Panc1 (cell line): ENCODE data around the gene WNT5B. TPM values are rescaled to one million over a fixed set of nuclear protein-coding genes. Genes with fewer than 3 reads are reported as not detected.
"Not testable (repeated sequence)": the region's sequence is repeated elsewhere in the genome, so short reads cannot be mapped to it uniquely, and the experiment has no call there.

ENCODE experiments used
- ATAC-seq: fragments of 200-7000 bp; cut with Tn5 transposase; 2 replicates; pipeline ENCODE4 v1.9.1; 2020; ENCODE audit warnings: mild to moderate bottlenecking, moderate library complexity
- BruUV-seq: library from RNA; stranded (reverse); fragments of 400-500 nt; replicated peaks from 2 replicates; lab custom pipeline; 2021; lab: Mats Ljungman, UMichigan
- CTCF ChIA-PET: fragments of 300-600 bp; sonication (Branson Sonifier 250); formaldehyde crosslinking; loops from one replicate; lab custom pipeline; 2022; ENCODE audit warnings: antibody characterized with exemption; lab: Charles Lee
- POLR2A ChIA-PET: fragments of 300-600 bp; sonication (Branson Sonifier 250); formaldehyde crosslinking; loops from one replicate; lab custom pipeline; 2022; ENCODE audit warnings: antibody characterized with exemption; lab: Charles Lee
- DNase-seq: peaks from one replicate; pipeline ENCODE4 v3.0.0-alpha.2; 2010; ENCODE audit warnings: low read depth, low spot score
- H3K27ac ChIP-seq: 2 replicates; pipeline ENCODE4 v1.5.1; 2011; ENCODE audit warnings: mild to moderate bottlenecking, low read length, inconsistent platforms
- H3K27me3 ChIP-seq: fragments of 200-500 bp; sonication (Bioruptor generic); 2 replicates; pipeline ENCODE4 v1.6.0; 2014; ENCODE audit warnings: low read length, inconsistent platforms; ENCODE audit not compliant: control insufficient read depth, insufficient read depth
- H3K36me3 ChIP-seq: fragments of 200-500 bp; sonication (Bioruptor generic); 2 replicates; pipeline ENCODE4 v1.5.1; 2014; ENCODE audit warnings: inconsistent platforms, mild to moderate bottlenecking, low read length, moderate library complexity; ENCODE audit not compliant: control insufficient read depth, insufficient read depth
- H3K4me1 ChIP-seq: 2 replicates; pipeline ENCODE4 v1.5.1; 2011; ENCODE audit warnings: inconsistent platforms, mild to moderate bottlenecking, low read length, moderate library complexity; ENCODE audit not compliant: control insufficient read depth, insufficient read depth
- H3K4me3 ChIP-seq, 2 experiments: 2 replicates each; pipeline ENCODE4 v1.5.1; 2011 to 2012; ENCODE audit warnings: low read depth in 2 of 2, low read length in 2 of 2, mild to moderate bottlenecking in 2 of 2, inconsistent platforms in 1 of 2, moderate library complexity in 1 of 2
- H3K9me3 ChIP-seq: fragments of 200-500 bp; sonication (Bioruptor generic); 2 replicates; pipeline ENCODE4 v1.5.1; 2014; ENCODE audit warnings: low read depth, mild to moderate bottlenecking, inconsistent platforms, low read length, moderate library complexity; ENCODE audit not compliant: control insufficient read depth, insufficient read depth
- CTCF ChIP-seq: fragments of 450-650 bp; IDR thresholded peaks from 2 replicates; pipeline ENCODE4 v1.5.1; 2017; ENCODE audit warnings: mild to moderate bottlenecking
- POLR2AphosphoS5 ChIP-seq: IDR thresholded peaks from 2 replicates; pipeline ENCODE4 v1.6.1; 2012; ENCODE audit warnings: mild to moderate bottlenecking, low read depth, low read length, moderate library complexity
- REST ChIP-seq, 2 experiments: IDR thresholded peaks; 2 replicates each; pipeline ENCODE4 v1.6.1; 2011 to 2012; ENCODE audit warnings: low read depth in 2 of 2, control low read depth in 1 of 2, low read length in 1 of 2, mild to moderate bottlenecking in 1 of 2, moderate library complexity in 1 of 2; ENCODE audit not compliant: insufficient read depth in 1 of 2
- SIN3A ChIP-seq: IDR thresholded peaks from 2 replicates; pipeline ENCODE4 v1.6.1; 2012; ENCODE audit warnings: low read depth, mild to moderate bottlenecking, low read length, moderate library complexity, borderline replicate concordance; ENCODE audit not compliant: insufficient read depth
- TCF7L2 ChIP-seq: IDR thresholded peaks from 2 replicates; pipeline ENCODE4 v1.6.1; 2011; ENCODE audit warnings: mild to moderate bottlenecking, low read depth, low read length, inconsistent platforms
- in situ Hi-C: cut with HindIII; loops from 2 replicates; pipeline ENCODE4 v1.10.0; 2016; ENCODE audit warnings: low sequenced_read_pairs, low pct_unique_long_range_greater_than_20kb
- intact Hi-C: fragments of 100-400 bp; cut with micrococcal nuclease; formaldehyde crosslinking; loops from one replicate; pipeline ENCODE4 v1.10.0; 2022; ENCODE audit not compliant: unreplicated experiment
- total RNA-seq: library from RNA; stranded (reverse); gene quantifications from one replicate; pipeline ENCODE4 v1.2.1, GENCODE V29; 2021; ENCODE audit not compliant: unreplicated experiment

The WNT5B gene
- total RNA-seq, 1 experiment from 2014 or later = 36.9 TPM

GRCh38 chr12:1598757-1599156, 30.3 kb upstream of the WNT5B start:
- Histone ChIP-seq H3K36me3 (no peaks in the 10 kb centered on the region), H3K27ac (no peak overlapping the region; the same call in 1 of the 2 replicates), H3K4me1 (peaks cover 32% of the 10 kb centered on the region), H3K9me3 (no peaks in the 10 kb centered on the region), H3K4me3 (no peak overlapping the region), H3K27me3 (no peaks in the 10 kb centered on the region)
- ChIA-PET CTCF (no interaction called here), POLR2A (no interaction called here)
- no peak for DNase-seq
- intact Hi-C loops = no loop called here
- no peak for TF ChIP-seq POLR2AphosphoS5
- no peak for TF ChIP-seq REST (IDR thresholded peaks at IDR 0.05; ENCODE audit: insufficient read depth in 1 of 2, low read depth in 2 of 2, low read length in 1 of 2)
- no peak for TF ChIP-seq CTCF
- no peak for TF ChIP-seq TCF7L2
- TF ChIP-seq SIN3A = no peak
- in situ Hi-C loops = no loop called here
- no peak for ATAC-seq
- BruUV-seq = no TSS peak

- ATAC-seq, in situ Hi-C loops, H3K27me3 ChIP-seq, intact Hi-C loops, H3K4me3 ChIP-seq, H3K36me3 ChIP-seq, DNase-seq, BruUV-seq, H3K9me3 ChIP-seq: not testable (repeated sequence)
- CTCF ChIA-PET = interaction anchor here (0.9 kb wide), 1 partner anchor 485 kb away, joined by 4 read pairs; no protein-coding TSS in a partner anchor
- Histone ChIP-seq H3K27ac (peak overlapping the region; percentile 94), H3K4me1 (peaks cover 33% of the 10 kb centered on the region)
- POLR2A ChIA-PET = interaction anchor here (0.7 to 2.0 kb wide), 2 partner anchors 10 to 285 kb away, joined by 7 read pairs; no protein-coding TSS in a partner anchor
Observed at GRCh38 chr12:1602706-1603105, 26.3 kb upstream of the WNT5B start.

- no peak overlapping the region for H3K4me3 ChIP-seq
- H3K27ac ChIP-seq = peak overlapping the region; percentile 94
- CTCF ChIA-PET = interaction anchor here (0.5 to 0.9 kb wide), 3 partner anchors 486 to 694 kb away, joined by 3 to 4 read pairs (median 3); no protein-coding TSS in a partner anchor
- DNase-seq (no peak), ATAC-seq (no peak)
- TF ChIP-seq SIN3A (no peak), CTCF (no peak), POLR2AphosphoS5 (no peak), REST (IDR thresholded peaks at IDR 0.05; ENCODE audit: insufficient read depth in 1 of 2, low read depth in 2 of 2, low read length in 1 of 2) (no peak), TCF7L2 (no peak)
- peaks cover 33% of the 10 kb centered on the region for H3K4me1 ChIP-seq
- no peaks in the 10 kb centered on the region for H3K9me3 ChIP-seq
- POLR2A ChIA-PET = interaction anchor here (0.6 to 0.7 kb wide), 2 partner anchors 16 to 285 kb away, joined by 7 read pairs; no protein-coding TSS in a partner anchor
- no TSS peak for BruUV-seq
- no peaks in the 10 kb centered on the region for H3K36me3 ChIP-seq
- in situ Hi-C loops = no loop called here
- H3K27me3 ChIP-seq = no peaks in the 10 kb centered on the region
- intact Hi-C loops = no loop called here
Observed at GRCh38 chr12:1603269-1603993, 25.6 kb upstream of the WNT5B start.
